Hepatocyte (in vitro differentiated cells): ENCODE results near the gene CWC25. TPM values are rescaled to one million over a fixed set of nuclear protein-coding genes. Genes with fewer than 3 reads are reported as not detected.
A peak's percentile ranks its signal among the peaks of the same experiment; 100 is the strongest.

Experiments
- DNase-seq: peaks from one replicate; pipeline ENCODE4 v3.0.0-alpha.2; 2016; ENCODE audit warnings: low spot score
- H2AFZ ChIP-seq: fragments of 200-600 bp; sonication (generic); 2 replicates; pipeline ENCODE4 v1.6.0; 2016; ENCODE audit warnings: antibody characterized with exemption, mild to moderate bottlenecking
- H3K27ac ChIP-seq: fragments of 200-600 bp; sonication (generic); 2 replicates; pipeline ENCODE4 v1.5.1; 2016; ENCODE audit warnings: mild to moderate bottlenecking
- H3K27me3 ChIP-seq: fragments of 200-600 bp; sonication (generic); 2 replicates; pipeline ENCODE4 v1.6.1; 2016
- H3K36me3 ChIP-seq: fragments of 200-600 bp; sonication (generic); replicated peaks from 2 replicates; pipeline ENCODE4 v1.5.1; 2016; ENCODE audit warnings: low read depth; ENCODE audit not compliant: insufficient read depth
- H3K4me1 ChIP-seq: fragments of 200-600 bp; sonication (generic); 2 replicates; pipeline ENCODE4 v1.5.1; 2016; ENCODE audit warnings: mild to moderate bottlenecking, moderate library complexity; ENCODE audit not compliant: insufficient read depth
- H3K4me2 ChIP-seq: fragments of 200-600 bp; sonication (generic); 2 replicates; pipeline ENCODE4 v1.6.0; 2016
- H3K4me3 ChIP-seq: fragments of 200-600 bp; sonication (generic); 2 replicates; pipeline ENCODE4 v1.5.1; 2016; ENCODE audit warnings: mild to moderate bottlenecking
- H3K79me2 ChIP-seq: fragments of 200-600 bp; sonication (generic); 2 replicates; pipeline ENCODE4 v1.6.0; 2017; ENCODE audit warnings: mild to moderate bottlenecking
- H3K9me2 ChIP-seq: fragments of 200-600 bp; sonication (generic); replicated peaks from 2 replicates; pipeline ENCODE4 v1.6.0; 2017; ENCODE audit warnings: mild to moderate bottlenecking; ENCODE audit not compliant: insufficient read depth
- H3K9me3 ChIP-seq: fragments of 200-600 bp; sonication (generic); 2 replicates; pipeline ENCODE4 v1.5.1; 2016; ENCODE audit warnings: low read depth, mild to moderate bottlenecking
- H4K20me1 ChIP-seq: fragments of 200-600 bp; sonication (generic); 2 replicates; pipeline ENCODE4 v1.6.0; 2016; ENCODE audit warnings: mild to moderate bottlenecking; ENCODE audit not compliant: insufficient read depth, poor library complexity, severe bottlenecking
- EZH2 ChIP-seq: fragments of 200-600 bp; sonication (generic); IDR thresholded peaks from 2 replicates; pipeline ENCODE4 v1.6.1; 2016; ENCODE audit warnings: antibody characterized with exemption, mild to moderate bottlenecking, borderline replicate concordance
- EZH2phosphoT487 ChIP-seq: fragments of 200-600 bp; sonication (generic); IDR thresholded peaks from one replicate; pipeline ENCODE4 v1.6.1; 2018; ENCODE audit warnings: antibody characterized with exemption, mild to moderate bottlenecking, low read depth, moderate library complexity; ENCODE audit not compliant: unreplicated experiment, severe bottlenecking
- WGBS: methylation state at CpG from one replicate; pipeline ENCODE4 v1.1.6; 2016; ENCODE audit warnings: low lambda C conversion rate; ENCODE audit errors: missing lambda C conversion rate; 5-methylcytosine and 5-hydroxymethylcytosine counted together
- microRNA-seq: library from miRNA; unstranded; fragments of <30 nt; microRNA quantifications from one replicate; pipeline ENCODE4, GENCODE V29; 2017
- polyA plus RNA-seq: library from polyadenylated mRNA; unstranded; fragments of >200 nt; fragmentation: Nextera tagmentation; extraction: Ambion mirVana; gene quantifications from 2 replicates; pipeline ENCODE4 v1.2.1, GENCODE V29; 2016
- small RNA-seq: library from RNA; depleted of rRNA; stranded (forward); fragments of <200 nt; gene quantifications from one replicate; pipeline ENCODE3, GENCODE V24; 2014
- total RNA-seq: library from RNA; depleted of rRNA; stranded (reverse); fragments of >200 nt; gene quantifications from 2 replicates; pipeline ENCODE4 v1.2.3, GENCODE V29; 2014
- TF ChIP-seq, protein P1 (sequence below): fragments of 200-600 bp; sonication (generic); IDR thresholded peaks from 2 replicates; pipeline ENCODE4 v1.5.1; 2016; ENCODE audit warnings: antibody characterized with exemption, mild to moderate bottlenecking; ENCODE audit not compliant: poor library complexity

CWC25 gene
- total and polyA plus RNA-seq, 2 experiments from 2014 or later = 10.0 to 18.5 TPM

DNA sequence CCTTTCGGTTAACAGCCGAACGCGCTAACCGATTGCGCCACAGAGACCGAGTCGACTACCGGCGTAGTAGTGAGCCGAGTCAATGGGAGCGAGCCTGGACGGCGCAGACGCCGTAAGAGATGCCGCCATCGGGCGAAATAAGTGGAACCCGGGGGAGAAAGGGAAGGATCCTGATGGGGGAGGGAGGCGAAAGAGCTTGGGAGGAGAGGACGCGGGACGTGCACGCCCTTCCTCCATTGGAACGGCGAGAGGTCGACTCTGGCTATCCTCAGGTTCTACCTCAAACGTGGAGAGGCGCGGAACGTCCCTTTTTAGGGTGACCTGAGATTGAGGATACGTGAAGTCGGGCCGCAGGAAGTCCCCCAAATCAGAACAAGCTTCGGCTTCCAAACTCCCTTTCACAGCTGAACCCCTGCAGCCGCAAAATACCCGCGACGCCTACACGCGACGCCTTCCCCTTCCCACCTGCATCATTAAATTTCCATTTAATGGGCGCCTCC, 73.3 kb downstream of the CWC25 start:
- Histone ChIP-seq H3K4me3 (peak overlapping the region; percentile 39), H3K27me3 (no peaks in the 10 kb centered on the region), H3K36me3 (no peaks in the 10 kb centered on the region), H3K27ac (peak overlapping the region; percentile 82), H3K79me2 (peaks cover 37% of the 10 kb centered on the region), H3K4me2 (peak overlapping the region; percentile 99), H4K20me1 (no peaks in the 10 kb centered on the region), H2AFZ (peak overlapping the region; percentile 76), H3K9me2 (no peaks in the 10 kb centered on the region), H3K9me3 (no peaks in the 10 kb centered on the region), H3K4me1 (peaks cover 26% of the 10 kb centered on the region)
- peak; percentile 94 for DNase-seq
- TF ChIP-seq EZH2 (no peak), EZH2phosphoT487 (no peak)
- TF ChIP-seq, protein P1, sequence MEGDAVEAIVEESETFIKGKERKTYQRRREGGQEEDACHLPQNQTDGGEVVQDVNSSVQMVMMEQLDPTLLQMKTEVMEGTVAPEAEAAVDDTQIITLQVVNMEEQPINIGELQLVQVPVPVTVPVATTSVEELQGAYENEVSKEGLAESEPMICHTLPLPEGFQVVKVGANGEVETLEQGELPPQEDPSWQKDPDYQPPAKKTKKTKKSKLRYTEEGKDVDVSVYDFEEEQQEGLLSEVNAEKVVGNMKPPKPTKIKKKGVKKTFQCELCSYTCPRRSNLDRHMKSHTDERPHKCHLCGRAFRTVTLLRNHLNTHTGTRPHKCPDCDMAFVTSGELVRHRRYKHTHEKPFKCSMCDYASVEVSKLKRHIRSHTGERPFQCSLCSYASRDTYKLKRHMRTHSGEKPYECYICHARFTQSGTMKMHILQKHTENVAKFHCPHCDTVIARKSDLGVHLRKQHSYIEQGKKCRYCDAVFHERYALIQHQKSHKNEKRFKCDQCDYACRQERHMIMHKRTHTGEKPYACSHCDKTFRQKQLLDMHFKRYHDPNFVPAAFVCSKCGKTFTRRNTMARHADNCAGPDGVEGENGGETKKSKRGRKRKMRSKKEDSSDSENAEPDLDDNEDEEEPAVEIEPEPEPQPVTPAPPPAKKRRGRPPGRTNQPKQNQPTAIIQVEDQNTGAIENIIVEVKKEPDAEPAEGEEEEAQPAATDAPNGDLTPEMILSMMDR = no peak
- WGBS = 1% methylated on average over 44 of the region's 44 CpGs

- H3K9me3 ChIP-seq = no peaks in the 10 kb centered on the region
These were observed 73.8 kb downstream of the CWC25 start for GRCh38 chr17:38751144-38751807.

More at GRCh38 chr17:38751144-38751807, 73.8 kb downstream of the CWC25 start:
- no peaks in the 10 kb centered on the region for H3K9me2 ChIP-seq
- H3K36me3 ChIP-seq = no peaks in the 10 kb centered on the region
- TF ChIP-seq EZH2phosphoT487 (no peak), EZH2 (no peak)
- H3K4me1 ChIP-seq = peaks cover 31% of the 10 kb centered on the region
- peak overlapping the region; percentile 66 for H2AFZ ChIP-seq
- H4K20me1 ChIP-seq = peaks cover 5% of the 10 kb centered on the region
- H3K79me2 ChIP-seq = peaks cover 43% of the 10 kb centered on the region
- 3% methylated on average over 10 of the region's 10 CpGs for WGBS
- H3K27ac ChIP-seq = peak overlapping the region; percentile 48
- DNase-seq = peak; percentile 26
- H3K27me3 ChIP-seq = no peaks in the 10 kb centered on the region
- H3K4me3 ChIP-seq = peak overlapping the region; percentile 39
- H3K4me2 ChIP-seq = peak overlapping the region; percentile 99

Small RNA genes within 50 kb of the gene (microRNA-seq; reads per million reads assigned to microRNA genes)
- not detected for gene MIR4727

Small RNA genes within 50 kb of the gene (small RNA-seq; reads per million reads assigned to genes)
- not detected for gene MIR4727
- not detected for gene RNU6-866P
- gene SNORA21 = not detected
- not detected for gene SNORA21B

Other genes with a start within 250 kb of the CWC25 start
- gene SRCIN1, start 219.4 kb downstream of the CWC25 start, total RNA-seq = 0.90 and 1.4 TPM in 2 replicates
- 0.82 and 1.2 TPM in 2 replicates for gene SRCIN1, start 219.4 kb downstream of the CWC25 start, polyA plus RNA-seq
- 0.92 and 0.93 TPM in 2 replicates for gene EPOP, start 150.4 kb downstream of the CWC25 start, total RNA-seq
- gene EPOP, start 150.4 kb downstream of the CWC25 start, polyA plus RNA-seq = 0.37 and 0.45 TPM in 2 replicates
- gene MLLT6, start 120.0 kb downstream of the CWC25 start, total RNA-seq = 27.5 and 31.2 TPM in 2 replicates
- gene MLLT6, start 120.0 kb downstream of the CWC25 start, polyA plus RNA-seq = 10.6 and 11.0 TPM in 2 replicates
- gene CISD3, start 95.0 kb downstream of the CWC25 start, total RNA-seq = 4.9 and 5.0 TPM in 2 replicates
- 37.0 and 41.6 TPM in 2 replicates for gene CISD3, start 95.0 kb downstream of the CWC25 start, polyA plus RNA-seq
- gene PCGF2, start 77.0 kb downstream of the CWC25 start, total RNA-seq = 7.2 and 8.7 TPM in 2 replicates
- gene PCGF2, start 77.0 kb downstream of the CWC25 start, polyA plus RNA-seq = 11.0 and 13.0 TPM in 2 replicates
- gene PSMB3, start 72.6 kb downstream of the CWC25 start, total RNA-seq = 127 and 166 TPM in 2 replicates
- 252 and 275 TPM in 2 replicates for gene PSMB3, start 72.6 kb downstream of the CWC25 start, polyA plus RNA-seq
- gene PIP4K2B, start 25.8 kb downstream of the CWC25 start, total RNA-seq = 39.3 and 46.8 TPM in 2 replicates
- 8.2 and 11.1 TPM in 2 replicates for gene PIP4K2B, start 25.8 kb downstream of the CWC25 start, polyA plus RNA-seq
- gene RPL23, start 28.4 kb upstream of the CWC25 start, total RNA-seq = 1,384 and 1,482 TPM in 2 replicates
- gene RPL23, start 28.4 kb upstream of the CWC25 start, polyA plus RNA-seq = 479 and 491 TPM in 2 replicates
- gene LASP1, start 44.7 kb upstream of the CWC25 start, total RNA-seq = 214 and 238 TPM in 2 replicates
- gene LASP1, start 44.7 kb upstream of the CWC25 start, polyA plus RNA-seq = 131 and 141 TPM in 2 replicates
- gene FBXO47, start 142.1 kb upstream of the CWC25 start, total RNA-seq = not detected in 2 replicates
- not detected in 2 replicates for gene FBXO47, start 142.1 kb upstream of the CWC25 start, polyA plus RNA-seq